Thyroid gland (tissue), 4 donors: ENCODE results near the gene ISOC2.

Source experiments
- CTCF ChIP-seq, 6 experiments: fragments of 200-600 bp in 3 of 6; fragments of 450-650 bp in 3 of 6; sonication (generic) in 3 of 6; IDR thresholded peaks; one replicate each; pipeline ENCODE4 v1.5.1; 2016 to 2019; ENCODE audit warnings: antibody characterized with exemption in 6 of 6, mild to moderate bottlenecking in 2 of 6, inconsistent platforms in 1 of 6, moderate library complexity in 1 of 6
- POLR2A ChIP-seq, 2 donors: fragments of 450-650 bp; IDR thresholded peaks; one replicate each; pipeline ENCODE4 v1.6.1; 2017; ENCODE audit warnings: antibody characterized with exemption in 2 of 2, mild to moderate bottlenecking in 2 of 2, moderate library complexity in 1 of 2

GRCh38 chr19:55410168-55410567, 51.3 kb downstream of the ISOC2 start:
- TF ChIP-seq POLR2A (IDR thresholded peaks at IDR 0.05) (no peak), CTCF (IDR thresholded peaks at IDR 0.05) (no peak)
